H1 (cell line): ENCODE results near the gene CELSR1. TPM values are rescaled to one million over a fixed set of nuclear protein-coding genes. Genes with fewer than 3 reads are reported as not detected.

Experiments
- CTCF ChIA-PET: fragments of 300-600 bp; sonication (Branson Sonifier 250); formaldehyde crosslinking; loops from one replicate; lab custom pipeline; 2021; ENCODE audit not compliant: partially characterized antibody; lab: Charles Lee
- POLR2A ChIA-PET: fragments of 300-600 bp; sonication (Branson Sonifier 250); formaldehyde crosslinking; loops from one replicate; lab custom pipeline; 2021; ENCODE audit warnings: inconsistent platforms; ENCODE audit not compliant: partially characterized antibody; lab: Charles Lee
- DNase-seq, 2 experiments: peaks; one replicate each; pipeline versions ENCODE4 v3.0.0 to v3.0.0-alpha.2; 2010 to 2022; ENCODE audit warnings: low spot score in 2 of 2, low read depth in 1 of 2, mixed read lengths in 1 of 2
- FAIRE-seq: peaks from 2 replicates; lab custom pipeline; 2011; peaks lifted over from hg19 to GRCh38; lab: Jason Lieb, UNC
- H2AFZ ChIP-seq: 2 replicates; pipeline ENCODE4 v1.8.1; 2012; ENCODE audit warnings: low read length, inconsistent platforms
- H2AK5ac ChIP-seq: 2 replicates; pipeline ENCODE4 v1.6.1; 2013; ENCODE audit warnings: low read depth, low read length
- H2BK120ac ChIP-seq: replicated peaks from 2 replicates; pipeline ENCODE3; 2013; ENCODE audit warnings: low read depth, low read length, inconsistent platforms
- H2BK12ac ChIP-seq: 2 replicates; pipeline ENCODE4 v1.6.1; 2013; ENCODE audit warnings: low read depth, low read length
- H2BK15ac ChIP-seq: 2 replicates; pipeline ENCODE4 v1.6.1; 2013; ENCODE audit warnings: low read length
- H2BK20ac ChIP-seq: 2 replicates; pipeline ENCODE4 v1.6.1; 2013; ENCODE audit warnings: low read length
- H2BK5ac ChIP-seq: 2 replicates; pipeline ENCODE4 v1.6.1; 2013; ENCODE audit warnings: low read depth, low read length
- H3K14ac ChIP-seq: 2 replicates; pipeline ENCODE4 v1.6.1; 2013; ENCODE audit warnings: inconsistent platforms; ENCODE audit not compliant: insufficient read length
- H3K18ac ChIP-seq: 2 replicates; pipeline ENCODE4 v1.6.1; 2013; ENCODE audit warnings: low read length; ENCODE audit errors: extremely low read depth
- H3K23ac ChIP-seq: 2 replicates; pipeline ENCODE4 v1.6.1; 2013; ENCODE audit warnings: inconsistent platforms; ENCODE audit not compliant: insufficient read length
- H3K23me2 ChIP-seq: 2 replicates; pipeline ENCODE4 v1.6.1; 2013; ENCODE audit warnings: low read depth, low read length
- H3K27ac ChIP-seq: 2 replicates; pipeline ENCODE4 v1.6.1; 2011; ENCODE audit warnings: low read depth, low read length, inconsistent platforms
- H3K27me3 ChIP-seq, 4 experiments: replicated peaks in 1 of 4; 1 replicate in 1 of 4; 2 replicates in 3 of 4; pipeline versions ENCODE4 v1.6.1 to v1.8.1; 2011 to 2013; ENCODE audit warnings: low read length in 3 of 4, mild to moderate bottlenecking in 3 of 4, inconsistent platforms in 2 of 4, mixed read lengths in 2 of 4, moderate library complexity in 1 of 4; ENCODE audit not compliant: control insufficient read depth in 3 of 4, insufficient read depth in 3 of 4; ENCODE audit errors: extremely low read depth in 1 of 4
- H3K36me3 ChIP-seq, 4 experiments: 2 replicates each; pipeline versions ENCODE4 v1.6.1 to v1.8.1; 2011 to 2013; ENCODE audit warnings: mild to moderate bottlenecking in 4 of 4, low read length in 3 of 4, moderate library complexity in 2 of 4, control low read depth in 1 of 4, inconsistent platforms in 1 of 4; ENCODE audit not compliant: insufficient read depth in 4 of 4, control insufficient read depth in 2 of 4
- H3K4ac ChIP-seq: replicated peaks from 2 replicates; pipeline ENCODE3; 2013; ENCODE audit warnings: low read length, low read depth, mixed read lengths, inconsistent platforms; ENCODE audit not compliant: insufficient read length
- H3K4me1 ChIP-seq, 4 experiments: replicated peaks in 1 of 4; 1 replicate in 1 of 4; 2 replicates in 3 of 4; pipeline versions ENCODE4 v1.6.1 to v1.8.1; 2011 to 2013; ENCODE audit warnings: low read length in 3 of 4, inconsistent platforms in 2 of 4, mixed read lengths in 1 of 4; ENCODE audit not compliant: insufficient read depth in 4 of 4, control insufficient read depth in 3 of 4
- H3K4me2 ChIP-seq, 2 experiments: 2 replicates each; pipeline versions ENCODE4 v1.6.1 to v1.8.1; 2011 to 2013; ENCODE audit warnings: low read depth in 2 of 2, low read length in 2 of 2, control low read depth in 1 of 2, inconsistent platforms in 1 of 2, mild to moderate bottlenecking in 1 of 2; ENCODE audit not compliant: insufficient read depth in 1 of 2
- H3K4me3 ChIP-seq, 4 experiments: fragments of 200-600, 300-600 bp in 1 of 4; sonication (generic), shearing (Covaris generic), sonication (Bioruptor Twin) in 1 of 4; 2 replicates each; pipeline versions ENCODE4 v1.5.1 to v1.8.1; 2011 to 2016; ENCODE audit warnings: low read length in 4 of 4, low read depth in 3 of 4, control low read depth in 2 of 4, inconsistent platforms in 2 of 4, mild to moderate bottlenecking in 2 of 4, mixed read lengths in 1 of 4, moderate library complexity in 1 of 4; ENCODE audit not compliant: insufficient read depth in 2 of 4; ENCODE audit errors: extremely low read depth in 1 of 4
- H3K56ac ChIP-seq: replicated peaks from 2 replicates; pipeline ENCODE3; 2013; ENCODE audit warnings: low read depth, mild to moderate bottlenecking, mixed read lengths, low read length, inconsistent platforms; ENCODE audit not compliant: insufficient read length
- H3K79me1 ChIP-seq: 2 replicates; pipeline ENCODE4 v1.6.1; 2013; ENCODE audit warnings: low read depth, low read length, control low read depth
- H3K79me2 ChIP-seq, 2 experiments: 2 replicates each; pipeline versions ENCODE4 v1.6.1 to v1.8.1; 2012 to 2013; ENCODE audit warnings: low read length in 2 of 2, mild to moderate bottlenecking in 2 of 2, inconsistent platforms in 1 of 2; ENCODE audit not compliant: insufficient read depth in 2 of 2, control insufficient read depth in 1 of 2
- H3K9ac ChIP-seq, 4 experiments: replicated peaks in 1 of 4; 1 replicate in 1 of 4; 2 replicates in 3 of 4; pipeline versions ENCODE4 v1.6.1 to v1.8.1; 2011 to 2013; ENCODE audit warnings: low read depth in 3 of 4, low read length in 3 of 4, control low read depth in 2 of 4, mild to moderate bottlenecking in 2 of 4, moderate library complexity in 2 of 4, inconsistent platforms in 1 of 4; ENCODE audit errors: extremely low read depth in 1 of 4
- H3K9me3 ChIP-seq, 2 experiments: 2 replicates each; pipeline versions ENCODE4 v1.6.1 to v1.8.1; 2012 to 2013; ENCODE audit warnings: mild to moderate bottlenecking in 2 of 2, moderate library complexity in 2 of 2, control low read depth in 1 of 2, inconsistent platforms in 1 of 2, low read depth in 1 of 2, low read length in 1 of 2, mixed read lengths in 1 of 2; ENCODE audit not compliant: insufficient read depth in 2 of 2
- H4K20me1 ChIP-seq, 2 experiments: replicated peaks in 1 of 2; 2 replicates each; pipeline versions ENCODE3 to v1.8.1; 2011 to 2013; ENCODE audit warnings: inconsistent platforms in 2 of 2, low read length in 2 of 2, mild to moderate bottlenecking in 1 of 2; ENCODE audit not compliant: insufficient read depth in 2 of 2, control insufficient read depth in 1 of 2
- H4K5ac ChIP-seq: 2 replicates; pipeline ENCODE4 v1.6.1; 2013; ENCODE audit warnings: low read length, low read depth, mixed read lengths, inconsistent platforms; ENCODE audit not compliant: insufficient read length
- H4K8ac ChIP-seq: 2 replicates; pipeline ENCODE4 v1.8.0; 2013; ENCODE audit warnings: mild to moderate bottlenecking, moderate library complexity, low read length, inconsistent platforms; ENCODE audit not compliant: insufficient read depth; ENCODE audit errors: extremely low read depth
- H4K91ac ChIP-seq: replicated peaks from 2 replicates; pipeline ENCODE3; 2013; ENCODE audit warnings: low read length, mixed read lengths, inconsistent platforms; ENCODE audit not compliant: insufficient read length
- HDAC2 ChIP-seq, 2 experiments: fragments of 300-600 bp in 1 of 2; sonication (generic) in 1 of 2; IDR thresholded peaks; 2 replicates each; pipeline ENCODE4 v1.6.1; 2011 to 2012; ENCODE audit warnings: low read depth in 2 of 2, low read length in 2 of 2, mild to moderate bottlenecking in 2 of 2, moderate library complexity in 2 of 2, borderline replicate concordance in 1 of 2, inconsistent platforms in 1 of 2
- HDAC6 ChIP-seq: IDR thresholded peaks from one replicate; pipeline ENCODE4 v1.7.1; 2012; ENCODE audit warnings: low read depth, mild to moderate bottlenecking, inconsistent platforms, low read length, moderate library complexity
- KDM1A ChIP-seq: fragments of 200-600, 300-600 bp; sonication (generic); IDR thresholded peaks from 2 replicates; pipeline ENCODE4 v1.7.1; 2016; ENCODE audit warnings: mild to moderate bottlenecking, low read length, borderline replicate concordance
- PHF8 ChIP-seq: fragments of 200-600 bp; sonication (generic); conservative IDR thresholded peaks from 2 replicates; pipeline ENCODE4 v1.7.1; 2012; ENCODE audit warnings: low read depth, mild to moderate bottlenecking, inconsistent platforms, low read length, moderate library complexity
- SP1 ChIP-seq: IDR thresholded peaks from 2 replicates; pipeline ENCODE4 v1.6.1; 2011; ENCODE audit warnings: low read depth, low read length
- TCF12 ChIP-seq: IDR thresholded peaks from 2 replicates; pipeline ENCODE4 v1.6.1; 2011; ENCODE audit warnings: low read depth, mild to moderate bottlenecking, low read length
- USF2 ChIP-seq: IDR thresholded peaks from 2 replicates; pipeline ENCODE4 v1.6.1; 2011; ENCODE audit warnings: low read length, improper control_type of control experiment
- WGBS, 2 experiments: shearing (Covaris generic) in 1 of 2; methylation state at CpG; one replicate each; pipeline versions ENCODE4 v1.1.6 to v1.1.7; 2013 to 2015; ENCODE audit warnings: low lambda C conversion rate in 2 of 2, mixed read lengths in 2 of 2, inconsistent platforms in 1 of 2, low coverage in 1 of 2, missing lambda C conversion rate in 1 of 2; ENCODE audit not compliant: insufficient replicate concordance in 2 of 2, insufficient coverage in 1 of 2, insufficient read length in 1 of 2; ENCODE audit errors: extremely low coverage in 1 of 2, missing lambda C conversion rate in 1 of 2; 5-methylcytosine and 5-hydroxymethylcytosine counted together
- polyA plus RNA-seq, 7 experiments: library from polyadenylated mRNA; depleted of rRNA in 3 of 7; stranded (reverse) in 5 of 7; unstranded in 2 of 7; fragments of >200 nt in 5 of 7; fragments of 200-250 nt in 2 of 7; gene quantifications; 1 replicate in 5 of 7; 2 replicates in 1 of 7; 4 replicates in 1 of 7; pipeline versions ENCODE4 v1.2.1 to v1.2.3, GENCODE V29; 2011 to 2013; ENCODE audit warnings: missing spikeins in 2 of 7, mixed read lengths in 2 of 7
- total RNA-seq: library from RNA; stranded (reverse); fragmentation: NEBNext Ultra II Directional; extraction: Animal tissue kit (Norgen Biotek cat#: 25700); gene quantifications from 2 replicates; pipeline ENCODE4 v1.2.1, GENCODE V29; 2021

CELSR1 gene
- total and polyA plus RNA-seq, 2 of the 8 experiments (the other 6 are each of a cell fraction or from before 2014, with no cell fraction given): 9.0 to 12.4 TPM

GRCh38 chr22:46337870-46338269 is 199.6 kb downstream of the CELSR1 start:
- ChIA-PET POLR2A (interaction anchor here (1.1 to 2.0 kb wide), 3 partner anchors 13 to 195 kb away, joined by 3 to 6 read pairs (median 3); no protein-coding TSS in a partner anchor), CTCF (no interaction called here)
- Histone ChIP-seq H4K5ac (no peak overlapping the region), H4K20me1 (peaks cover 7 to 11% of the 10 kb centered on the region in 2 experiments), H3K4ac (no peak overlapping the region), H4K8ac (no peak overlapping the region), H3K79me1 (peaks cover 12% of the 10 kb centered on the region), H3K4me3 (no peak overlapping the region), H2BK5ac (no peak overlapping the region), H3K9me3 (no peaks in the 10 kb centered on the region), H2BK120ac (no peak overlapping the region), H3K36me3 (peaks cover 13 to 43% (median 29%) of the 10 kb centered on the region in 4 experiments), H3K4me2 (no peak overlapping the region; a peak in 1 of 4 replicates), H3K79me2 (peaks cover 9 to 35% of the 10 kb centered on the region in 2 experiments), H3K56ac (no peak overlapping the region), H2BK15ac (no peak overlapping the region), H3K9ac (no peak overlapping the region), H2BK12ac (no peak overlapping the region), H3K14ac (no peak overlapping the region), H3K23me2 (0 out of 2 replicates have a peak, but pooled peaks cover 2% of the 10 kb centered on the region), H3K27ac (no peak overlapping the region), H2AFZ (no peak overlapping the region), H3K18ac (no peak overlapping the region), H2AK5ac (no peak overlapping the region), H3K23ac (no peak overlapping the region), H3K4me1 (peaks cover 0 to 4% (median 3%) of the 10 kb centered on the region in 4 experiments; a peak in 3 of 7 replicates), H3K27me3 (no peaks in the 10 kb centered on the region), H2BK20ac (no peak overlapping the region), H4K91ac (no peak overlapping the region)
- 90% methylated on average over 9 of the region's 9 CpGs; no CpG with 5 or more reads in 1 of the 2 experiments for WGBS, 2 experiments
- no peak for TF ChIP-seq HDAC2 (IDR thresholded peaks at IDR 0.05; ENCODE audit: borderline replicate concordance in 1 of 2, low read depth in 2 of 2, low read length in 2 of 2)
- no peak for TF ChIP-seq HDAC6
- no peak for TF ChIP-seq TCF12
- TF ChIP-seq USF2: no peak
- TF ChIP-seq PHF8: no peak
- TF ChIP-seq SP1: no peak
- no peak for TF ChIP-seq KDM1A
- FAIRE-seq (no peak), DNase-seq (no peak)
